Measurements from ENCODE around the gene PLCXD1. TPM values are rescaled to one million over a fixed set of nuclear protein-coding genes. Genes with fewer than 3 reads are reported as not detected.
A peak's percentile ranks its signal among the peaks of the same experiment; 100 is the strongest.
"Not testable (repeated sequence)": the region's sequence is repeated elsewhere in the genome, so short reads cannot be mapped to it uniquely, and the experiment has no call there.

PLCXD1 gene
- total RNA-seq: 6.1 TPM
- long read RNA-seq, partial matches to known transcripts: 1 of 2 reads
- long read RNA-seq, other reads (novel, unspliced or antisense): 1 of 2 reads

- intact Hi-C loops (cut with DNase I): no loop called here
- no peak for DNase-seq (ENCODE audit: missing footprints)
- ATAC-seq: no peak
Observed at GRCh38 chrX:281166-281999, at the start of gene PLCXD1. TSS of gene PLCXD1 (plus strand) at chrX:281381. CDS start at chrX:284188, 2,807 bp downstream.

GRCh38 chrX:231637-232277, 49.4 kb upstream of the PLCXD1 start:
- DNase-seq (ENCODE audit: missing footprints); intact Hi-C loops (cut with DNase I): not testable (repeated sequence)
- ATAC-seq: peak; percentile 97

GRCh38 chrX:232278-232655, 48.9 kb upstream of the PLCXD1 start:
- DNase-seq (ENCODE audit: missing footprints); intact Hi-C loops (cut with DNase I): not testable (repeated sequence)
- ATAC-seq: peak; percentile 38

- ATAC-seq: not testable (repeated sequence)
Observed at GRCh38 chrX:236201-236600, 45.0 kb upstream of the PLCXD1 start.

DNA sequence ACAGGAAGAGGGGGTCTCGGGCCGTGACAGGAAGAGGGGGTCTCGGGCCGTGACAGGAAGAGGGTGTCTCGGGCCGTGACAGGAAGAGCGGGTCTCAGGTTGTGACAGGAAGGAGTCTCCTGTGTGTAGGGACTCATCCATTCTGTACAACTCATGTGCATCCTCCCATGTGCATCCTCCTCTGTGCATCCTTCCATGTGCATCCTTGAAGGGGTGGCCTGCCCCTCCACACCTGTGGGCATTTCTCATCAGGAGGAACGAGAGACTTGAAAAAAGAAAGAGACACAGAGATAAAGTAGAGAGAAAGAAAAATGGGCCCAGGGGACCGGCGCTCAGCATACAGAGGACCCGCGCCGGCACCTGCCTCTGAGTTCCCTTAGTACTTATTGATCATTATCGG, 30.2 kb upstream of the PLCXD1 start:
- intact Hi-C loops (cut with DNase I): no loop called here
- ATAC-seq (no peak), DNase-seq (ENCODE audit: missing footprints) (no peak)

More at GRCh38 chrX:236201-236600, 45.0 kb upstream of the PLCXD1 start:
- DNase-seq (ENCODE audit: missing footprints); intact Hi-C loops (cut with DNase I): not testable (repeated sequence)

DNA sequence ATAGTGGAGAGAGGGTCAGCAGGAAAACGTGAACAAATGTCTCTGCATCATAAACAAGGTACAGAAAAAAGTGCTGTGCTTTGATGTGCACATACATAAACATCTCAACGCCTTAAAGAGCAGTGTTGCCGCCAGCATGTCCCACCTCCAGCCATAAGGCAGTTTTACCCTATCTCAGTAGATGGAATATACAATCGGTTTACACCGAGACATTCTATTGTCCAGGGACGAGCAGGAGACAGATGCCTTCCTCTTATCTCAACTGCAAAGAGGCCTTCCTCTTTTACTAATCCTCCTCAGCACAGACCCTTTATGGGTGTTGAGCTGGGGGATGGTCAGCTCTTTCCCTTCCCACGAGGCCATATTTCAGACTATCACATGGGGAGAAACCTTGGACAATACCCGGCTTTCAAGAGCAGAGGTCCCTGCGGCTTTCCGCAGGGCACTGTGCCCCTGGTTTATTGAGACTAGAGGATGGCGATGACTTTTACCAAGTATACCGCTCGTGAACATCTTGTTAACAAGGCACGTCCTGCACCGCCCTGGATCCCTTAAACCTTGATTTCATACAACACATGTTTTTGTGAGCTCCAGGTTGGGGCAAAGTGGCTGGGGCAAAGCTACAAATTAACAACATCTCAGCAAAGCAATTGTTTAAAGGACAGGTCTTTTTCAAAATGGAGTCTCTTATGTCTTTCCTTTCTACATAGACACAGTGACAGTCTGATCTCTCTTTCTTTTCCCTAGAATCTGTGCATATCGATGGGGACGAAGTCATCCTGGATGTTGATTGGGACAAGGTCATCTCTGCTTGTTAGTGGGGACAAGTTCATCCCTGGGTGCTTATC, 29.6 kb upstream of the PLCXD1 start:
- ATAC-seq; intact Hi-C loops (cut with DNase I); DNase-seq (ENCODE audit: missing footprints): not testable (repeated sequence)

DNA sequence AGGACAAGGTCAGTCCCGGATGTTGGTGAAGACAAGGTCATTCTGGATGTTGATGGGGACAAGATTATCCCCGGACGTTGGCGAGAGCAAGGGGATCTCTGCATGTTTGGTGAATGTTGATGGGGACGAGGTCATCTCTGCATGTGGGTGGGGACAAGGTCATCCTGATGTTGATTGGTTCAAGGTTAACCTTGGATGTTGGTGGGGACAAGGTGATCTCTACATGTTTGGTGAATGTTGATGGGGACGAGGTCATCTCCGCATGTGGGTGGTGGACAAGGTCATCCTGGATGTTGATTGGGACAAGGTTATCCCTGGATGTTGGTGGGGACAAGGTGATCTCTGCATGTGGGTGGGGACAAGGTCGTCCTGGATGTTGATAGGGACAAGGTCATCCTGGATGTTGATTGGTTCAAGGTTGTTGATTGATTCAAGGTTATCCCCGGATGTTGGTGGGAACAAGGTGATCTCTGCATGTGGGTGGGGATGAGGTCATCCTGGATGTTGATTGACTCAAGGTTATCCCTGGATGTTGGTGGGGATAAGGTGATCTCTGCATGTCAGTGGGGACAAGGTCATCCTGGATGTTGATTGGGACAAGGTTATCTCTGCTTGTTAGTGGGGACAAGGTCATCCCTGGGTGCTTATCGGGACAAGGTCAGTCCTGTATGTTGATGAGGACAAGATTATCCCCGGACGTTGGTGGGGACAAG, 28.8 kb upstream of the PLCXD1 start:
- DNase-seq (ENCODE audit: missing footprints) (no peak), ATAC-seq (no peak)
- intact Hi-C loops (cut with DNase I): no loop called here

- no peak for ATAC-seq
- intact Hi-C loops (cut with DNase I): no loop called here
- DNase-seq (ENCODE audit: missing footprints): no peak
Observed at GRCh38 chrX:252957-253291, 28.3 kb upstream of the PLCXD1 start.

DNA sequence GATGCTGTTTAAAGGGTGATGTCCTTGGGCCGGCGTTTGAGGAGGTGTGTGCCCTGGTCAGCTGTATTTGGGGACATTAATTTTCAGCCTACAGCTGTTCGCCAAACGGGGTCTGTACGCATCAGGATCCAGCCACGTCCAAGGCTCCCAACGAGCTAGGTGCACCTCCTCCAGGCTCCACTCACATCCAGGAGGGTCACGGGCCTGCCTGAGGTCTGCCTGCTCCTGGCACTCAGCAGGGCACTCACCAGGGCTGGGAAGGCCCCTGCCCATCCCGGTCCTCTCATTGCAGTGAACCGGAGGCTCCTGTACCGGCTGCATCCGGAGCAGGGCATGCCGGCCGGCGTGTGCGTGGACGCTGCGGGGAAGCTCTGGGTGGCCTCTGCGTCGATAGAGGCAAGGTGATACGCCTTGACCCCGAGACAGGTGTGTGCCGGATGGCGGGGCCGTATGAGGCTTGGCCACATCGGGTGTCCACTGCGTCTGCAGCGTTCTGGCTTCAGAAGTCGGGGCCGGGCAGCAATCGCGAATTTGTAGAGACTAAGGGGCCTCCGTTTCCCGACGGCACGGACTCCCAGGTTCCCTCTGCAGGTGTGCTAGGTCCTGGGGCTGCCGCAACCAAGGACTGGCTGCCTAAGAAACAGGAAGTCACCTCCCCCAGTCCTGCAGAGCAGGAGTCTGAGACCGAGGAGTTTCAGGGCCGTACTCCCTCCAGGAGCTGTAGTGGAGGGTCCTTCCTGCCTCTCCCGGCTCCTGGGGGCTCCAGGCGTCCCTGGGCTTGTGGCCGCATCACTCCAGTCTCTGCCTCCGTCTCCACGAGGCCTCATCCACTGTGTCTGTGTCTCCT, 27.5 kb upstream of the PLCXD1 start:
- intact Hi-C loops (cut with DNase I): no loop called here
- no peak for DNase-seq (ENCODE audit: missing footprints)
- no peak for ATAC-seq

- peak; percentile 63 for DNase-seq (ENCODE audit: missing footprints)
- no peak for ATAC-seq
- intact Hi-C loops (cut with DNase I): no loop called here
Observed at GRCh38 chrX:254630-255215, 26.5 kb upstream of the PLCXD1 start.

- intact Hi-C loops (cut with DNase I): no loop called here
- DNase-seq (ENCODE audit: missing footprints): no peak
- no peak for ATAC-seq
Observed at GRCh38 chrX:255923-256331, 25.3 kb upstream of the PLCXD1 start.

DNA sequence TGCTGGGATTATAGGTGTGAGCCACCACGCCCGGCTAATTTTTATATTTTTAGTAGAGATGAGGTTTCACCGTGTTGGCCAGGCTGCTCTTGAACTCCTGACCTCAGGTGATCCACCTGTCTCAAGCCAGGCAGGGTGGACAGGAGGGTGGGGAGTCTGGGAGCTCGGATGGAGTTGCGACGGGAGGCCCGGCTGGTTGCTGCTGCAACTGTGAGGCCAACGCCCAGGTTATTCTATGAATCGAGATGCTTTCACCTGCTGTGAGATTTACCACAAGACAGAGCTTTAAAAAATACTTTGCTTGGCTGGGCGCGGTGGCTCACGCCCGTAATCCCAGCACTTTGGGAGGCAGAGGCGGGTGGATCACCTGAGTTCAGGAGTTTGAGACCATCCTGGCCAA, 24.1 kb upstream of the PLCXD1 start:
- ATAC-seq; DNase-seq (ENCODE audit: missing footprints); intact Hi-C loops (cut with DNase I): not testable (repeated sequence)

- intact Hi-C loops (cut with DNase I): no loop called here
- ATAC-seq (no peak), DNase-seq (ENCODE audit: missing footprints) (peak; percentile 65)
Observed at GRCh38 chrX:257681-258289, 23.4 kb upstream of the PLCXD1 start.

- DNase-seq (ENCODE audit: missing footprints) (no peak), ATAC-seq (no peak)
- intact Hi-C loops (cut with DNase I): no loop called here
Observed at GRCh38 chrX:258291-259040, 22.7 kb upstream of the PLCXD1 start.

DNA sequence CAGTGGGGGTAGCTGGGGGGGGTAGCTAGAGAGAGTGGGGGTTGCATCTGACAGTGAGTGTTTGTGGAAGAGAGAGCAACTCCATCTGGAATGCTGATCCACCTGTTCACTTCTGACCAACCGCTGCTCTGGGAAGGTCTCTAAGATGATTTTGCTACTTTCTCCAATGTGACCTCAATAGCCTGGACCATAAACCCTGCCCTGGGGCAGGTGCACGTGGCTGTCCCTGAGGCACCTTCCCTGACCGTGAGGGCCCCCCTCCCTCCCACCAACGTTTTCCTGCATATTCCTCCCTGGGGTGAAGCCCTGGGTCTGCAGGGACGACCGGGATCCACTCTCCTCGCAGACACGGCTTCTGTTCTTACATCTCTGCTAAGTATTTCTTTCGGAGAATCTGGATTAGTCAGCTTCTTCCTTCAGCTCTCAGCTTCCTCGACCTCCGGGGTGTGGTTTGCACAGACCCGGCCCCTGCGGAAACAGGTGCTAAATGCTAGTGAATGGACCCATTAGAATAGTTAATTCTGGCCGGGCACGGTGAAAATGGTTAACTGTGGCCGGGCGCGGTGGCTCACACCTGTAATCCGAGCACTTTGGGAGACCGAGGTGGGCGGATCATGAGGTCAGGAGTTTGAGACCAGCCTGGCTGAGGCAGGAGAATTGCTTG, 21.4 kb upstream of the PLCXD1 start:
- DNase-seq (ENCODE audit: missing footprints) (no peak), ATAC-seq (no peak)
- intact Hi-C loops (cut with DNase I): no loop called here
